ENCODE data around the gene GALNT17.

- TF ChIP-seq CTCF (IDR thresholded peaks at IDR 0.05; ENCODE audit: borderline replicate concordance, extremely low read depth, low read length, poor library complexity, severe bottlenecking) (no peak), EZH2 (IDR thresholded peaks at IDR 0.05; ENCODE audit: borderline replicate concordance, low read depth, low read length, severe bottlenecking) (no peak)
Observed at GRCh38 chr7:71705901-71706596, 574.1 kb downstream of the GALNT17 start.

Data from DND-41 (cell line).